ENCODE results near the gene TIMP3.

Gene TIMP3

GRCh38 chr22:32786027-32786418 is 15.5 kb upstream of the TIMP3 start:
- DNase-seq, result no peak

GRCh38 chr22:32788904-32789624 is 12.4 kb upstream of the TIMP3 start:
- DNase-seq, result no peak

- DNase-seq, result no peak
Measured at GRCh38 chr22:32789797-32790620, 11.5 kb upstream of the TIMP3 start.

- no peak for DNase-seq
Measured at GRCh38 chr22:32791056-32791455, 10.4 kb upstream of the TIMP3 start.

DNA sequence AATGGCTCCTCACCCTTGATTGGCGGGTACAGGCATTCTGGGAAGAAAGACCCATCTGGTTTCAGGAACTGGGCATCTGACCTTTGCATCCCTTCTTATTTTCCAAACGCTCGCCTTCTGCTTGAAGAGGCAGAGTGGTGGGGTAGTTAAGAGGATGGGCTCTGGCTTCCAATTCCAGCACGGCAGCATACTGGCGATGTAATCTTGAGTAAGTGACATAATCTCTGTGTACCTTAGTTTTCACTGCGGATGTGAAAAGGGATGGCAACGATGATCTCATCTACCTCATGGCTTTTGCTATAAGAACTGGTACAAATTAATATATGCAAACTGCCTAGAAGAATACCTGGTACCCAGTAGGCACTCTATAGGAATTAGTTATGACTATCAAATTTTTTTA is 10.0 kb upstream of the TIMP3 start:
- no peak for DNase-seq

DNA sequence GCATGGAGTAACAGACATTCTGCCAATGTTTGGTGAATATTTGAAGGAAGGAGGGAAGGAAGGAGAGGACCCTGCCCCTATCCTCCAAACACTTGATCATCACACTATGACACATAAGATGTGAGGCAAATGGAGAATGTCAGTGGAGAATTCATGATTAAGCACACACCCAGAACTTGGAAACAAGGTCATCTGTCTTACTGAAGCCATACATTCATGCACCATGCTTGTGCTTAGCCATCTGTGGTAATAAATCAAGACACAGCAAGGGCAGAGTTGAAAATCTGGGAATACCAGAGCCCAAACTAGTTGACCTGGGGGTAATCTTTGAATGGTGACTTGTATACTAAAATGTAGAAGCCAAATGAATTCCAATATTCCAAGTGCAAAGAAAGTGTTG is 7.9 kb upstream of the TIMP3 start:
- DNase-seq, result no peak

DNA sequence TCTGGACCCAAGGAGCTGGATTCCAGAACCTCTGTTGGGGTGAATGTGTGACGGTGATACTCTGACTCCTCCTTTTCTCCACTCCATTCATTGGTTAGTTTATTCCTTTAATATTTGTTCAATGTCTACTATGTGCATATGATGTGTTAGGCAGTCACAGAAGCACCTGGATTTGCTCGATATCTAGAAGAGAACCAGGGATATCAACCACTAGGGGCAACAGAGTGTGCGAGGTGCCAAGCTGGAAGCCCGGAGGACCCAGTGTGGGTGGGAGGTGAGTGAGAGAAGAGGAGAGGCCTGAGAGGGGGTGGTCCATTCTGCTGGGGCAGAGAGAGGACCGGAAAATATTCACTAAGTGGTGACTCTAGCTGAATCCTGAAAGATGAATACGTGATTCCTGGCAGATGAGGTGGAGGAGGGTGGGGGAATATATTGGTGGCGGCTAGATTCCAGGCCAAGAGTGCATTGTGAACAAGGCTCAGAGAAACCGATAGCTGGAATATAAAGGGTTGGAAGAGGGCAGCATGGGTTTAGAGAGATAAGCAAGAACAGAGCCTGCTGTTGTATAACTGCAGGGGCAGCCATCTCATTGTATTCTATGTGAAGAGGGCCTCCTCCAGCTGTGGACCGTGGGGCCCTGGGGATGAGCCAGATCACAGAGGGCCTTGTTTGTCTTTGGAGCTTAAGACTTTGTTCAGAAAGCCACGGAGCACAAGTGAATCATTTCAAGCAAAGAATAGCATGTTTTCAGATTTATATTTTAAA is 6.9 kb upstream of the TIMP3 start:
- DNase-seq, result no peak

GRCh38 chr22:32795214-32795596 is 6.3 kb upstream of the TIMP3 start:
- DNase-seq, result no peak

GRCh38 chr22:32796865-32797573 is 4.5 kb upstream of the TIMP3 start:
- peak; percentile 32 for DNase-seq

DNA sequence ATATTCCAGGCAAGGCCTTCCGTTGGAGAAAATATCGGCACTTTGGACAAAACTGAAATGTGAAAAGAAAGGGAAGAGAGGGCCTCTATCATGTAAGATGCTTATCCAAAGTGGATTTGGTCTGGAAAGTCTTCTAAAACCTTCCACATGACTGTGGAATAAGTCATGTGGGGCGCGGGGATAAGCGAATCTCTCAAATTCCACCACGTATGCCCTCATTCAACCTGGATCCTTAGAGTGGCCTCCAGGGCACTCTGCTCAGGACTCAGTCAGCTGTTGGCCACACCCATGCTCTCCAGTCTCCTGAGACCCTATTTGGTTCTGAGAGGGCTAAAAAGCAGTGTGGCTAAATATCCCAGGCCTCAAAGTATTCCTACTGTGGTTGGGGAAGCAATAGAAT is 2.0 kb upstream of the TIMP3 start:
- DNase-seq, result no peak

DNA sequence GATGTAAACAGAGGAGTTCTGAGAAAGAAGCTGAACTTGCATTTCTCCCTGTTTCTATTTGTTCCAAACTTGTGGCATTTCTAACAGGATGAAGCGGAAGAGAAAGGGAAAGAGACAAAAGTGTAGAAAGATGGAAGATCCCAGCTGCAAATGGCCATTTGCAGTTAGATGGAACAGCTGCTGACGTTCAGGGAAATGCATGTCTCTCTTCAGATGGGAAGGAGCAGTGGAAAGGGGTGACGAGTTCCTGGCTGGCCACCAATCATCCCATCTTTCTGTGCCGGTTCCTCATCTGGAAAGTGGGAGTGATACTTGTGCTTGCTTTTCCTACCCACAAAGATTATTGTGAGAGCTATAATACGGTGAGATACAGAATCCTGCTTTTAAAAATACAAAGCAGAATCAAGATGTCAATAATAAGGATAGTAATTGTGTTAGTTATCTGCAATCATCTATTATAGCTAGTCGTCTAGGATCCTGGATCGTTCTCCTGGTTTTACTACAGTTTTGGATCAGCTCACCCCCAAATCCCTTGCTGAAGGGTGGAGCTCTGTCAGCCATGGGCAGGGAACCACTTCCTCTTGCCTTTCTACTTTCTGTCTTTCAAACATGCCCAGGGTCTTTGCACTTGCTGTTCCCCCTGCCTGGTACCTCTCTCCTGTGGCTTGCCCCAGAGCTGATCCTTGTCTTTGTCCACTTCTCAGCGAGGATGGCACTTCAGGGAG is 1.2 kb upstream of the TIMP3 start:
- no peak for DNase-seq

GRCh38 chr22:32800994-32801536 is 440 bp upstream of the TIMP3 start:
- no peak for DNase-seq

GRCh38 chr22:32802237-32802765 is 796 bp downstream of the TIMP3 start:
- DNase-seq, result no peak

DNA sequence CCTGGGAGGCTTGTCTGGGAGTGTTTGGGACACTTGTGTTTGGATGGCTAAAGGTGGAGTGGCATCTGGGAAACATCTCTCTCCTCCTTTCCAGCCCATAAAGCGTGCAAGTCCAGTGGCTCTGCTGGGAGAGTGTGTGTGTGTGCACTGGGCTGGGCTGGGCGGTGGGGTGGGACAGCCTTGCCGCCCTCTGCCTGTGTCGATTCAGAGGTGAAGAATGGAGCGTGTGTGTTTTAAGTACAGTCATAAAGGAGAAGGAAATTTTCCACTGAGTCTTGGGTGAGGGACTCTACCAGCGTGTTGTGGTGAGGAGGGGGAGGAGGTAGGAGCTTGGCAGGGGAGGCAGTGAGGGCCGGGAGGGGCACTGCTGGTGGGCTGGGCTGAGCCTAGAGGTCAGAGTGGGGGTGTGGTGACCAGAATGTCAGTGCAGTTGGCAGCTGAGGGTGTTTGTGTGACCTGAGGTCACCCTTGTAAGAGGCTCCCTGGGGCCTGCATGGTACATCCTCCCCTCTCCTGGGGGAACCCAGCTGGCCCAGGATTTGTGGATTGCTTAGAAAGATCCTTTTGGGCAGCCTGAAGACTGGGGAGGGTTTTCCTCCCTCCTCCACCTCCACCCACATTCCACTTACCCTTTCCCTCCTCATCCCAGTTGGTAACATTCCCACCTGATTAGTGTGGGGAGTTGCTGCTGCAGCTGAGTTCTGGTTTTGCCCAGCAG is 1.7 kb downstream of the TIMP3 start:
- no peak for DNase-seq

- DNase-seq, result no peak
Measured at GRCh38 chr22:32803738-32804435, 2.4 kb downstream of the TIMP3 start.

GRCh38 chr22:32804531-32805360 is 3.2 kb downstream of the TIMP3 start:
- DNase-seq, result no peak

GRCh38 chr22:32805361-32805881 is 3.9 kb downstream of the TIMP3 start:
- no peak for DNase-seq

- DNase-seq, result no peak
Measured at GRCh38 chr22:32806296-32806695, 4.8 kb downstream of the TIMP3 start.

GRCh38 chr22:32808038-32808445 is 6.5 kb downstream of the TIMP3 start:
- no peak for DNase-seq
